ENCODE measurements around the gene CISH.

DNA sequence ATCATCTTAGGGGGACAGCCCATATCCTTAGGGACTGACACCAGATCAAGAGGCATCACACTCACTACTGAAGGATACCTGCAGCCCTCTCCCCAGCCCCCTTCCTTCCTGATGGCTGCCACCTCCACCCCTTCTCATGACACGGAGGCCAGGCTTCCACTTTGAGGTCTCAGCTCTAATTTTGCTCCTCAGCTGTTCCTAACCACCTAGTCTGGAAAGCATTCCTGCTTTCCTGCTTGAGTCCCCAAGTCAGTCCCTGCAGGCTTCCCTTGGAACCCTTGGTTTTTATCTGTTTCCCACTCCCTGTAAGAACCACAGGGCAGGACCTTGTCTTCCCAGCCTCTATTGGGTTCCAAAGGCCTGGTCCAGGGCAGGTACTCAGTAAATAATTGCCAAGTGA is 47.3 kb downstream of the CISH start:
- TF ChIP-seq, protein P1, sequence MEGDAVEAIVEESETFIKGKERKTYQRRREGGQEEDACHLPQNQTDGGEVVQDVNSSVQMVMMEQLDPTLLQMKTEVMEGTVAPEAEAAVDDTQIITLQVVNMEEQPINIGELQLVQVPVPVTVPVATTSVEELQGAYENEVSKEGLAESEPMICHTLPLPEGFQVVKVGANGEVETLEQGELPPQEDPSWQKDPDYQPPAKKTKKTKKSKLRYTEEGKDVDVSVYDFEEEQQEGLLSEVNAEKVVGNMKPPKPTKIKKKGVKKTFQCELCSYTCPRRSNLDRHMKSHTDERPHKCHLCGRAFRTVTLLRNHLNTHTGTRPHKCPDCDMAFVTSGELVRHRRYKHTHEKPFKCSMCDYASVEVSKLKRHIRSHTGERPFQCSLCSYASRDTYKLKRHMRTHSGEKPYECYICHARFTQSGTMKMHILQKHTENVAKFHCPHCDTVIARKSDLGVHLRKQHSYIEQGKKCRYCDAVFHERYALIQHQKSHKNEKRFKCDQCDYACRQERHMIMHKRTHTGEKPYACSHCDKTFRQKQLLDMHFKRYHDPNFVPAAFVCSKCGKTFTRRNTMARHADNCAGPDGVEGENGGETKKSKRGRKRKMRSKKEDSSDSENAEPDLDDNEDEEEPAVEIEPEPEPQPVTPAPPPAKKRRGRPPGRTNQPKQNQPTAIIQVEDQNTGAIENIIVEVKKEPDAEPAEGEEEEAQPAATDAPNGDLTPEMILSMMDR (IDR thresholded peaks at IDR 0.05; ENCODE audit: low read depth, low read length, poor library complexity, severe bottlenecking): no peak
- TF ChIP-seq EZH2phosphoT487 (IDR thresholded peaks at IDR 0.05; ENCODE audit: borderline replicate concordance, low read length): no peak

Data from DOHH2 (cell line).